Panc1 (cell line): ENCODE data around the gene HES7. TPM values are rescaled to one million over a fixed set of nuclear protein-coding genes. Genes with fewer than 3 reads are reported as not detected.

ENCODE experiments used
- ATAC-seq: fragments of 200-7000 bp; cut with Tn5 transposase; 2 replicates; pipeline ENCODE4 v1.9.1; 2020; ENCODE audit warnings: mild to moderate bottlenecking, moderate library complexity
- BruUV-seq: library from RNA; stranded (reverse); fragments of 400-500 nt; replicated peaks from 2 replicates; lab custom pipeline; 2021; lab: Mats Ljungman, UMichigan
- CTCF ChIA-PET: fragments of 300-600 bp; sonication (Branson Sonifier 250); formaldehyde crosslinking; loops from one replicate; lab custom pipeline; 2022; ENCODE audit warnings: antibody characterized with exemption; lab: Charles Lee
- POLR2A ChIA-PET: fragments of 300-600 bp; sonication (Branson Sonifier 250); formaldehyde crosslinking; loops from one replicate; lab custom pipeline; 2022; ENCODE audit warnings: antibody characterized with exemption; lab: Charles Lee
- DNase-seq: peaks from one replicate; pipeline ENCODE4 v3.0.0-alpha.2; 2010; ENCODE audit warnings: low read depth, low spot score
- H3K27ac ChIP-seq: 2 replicates; pipeline ENCODE4 v1.5.1; 2011; ENCODE audit warnings: mild to moderate bottlenecking, low read length, inconsistent platforms
- H3K27me3 ChIP-seq: fragments of 200-500 bp; sonication (Bioruptor generic); 2 replicates; pipeline ENCODE4 v1.6.0; 2014; ENCODE audit warnings: low read length, inconsistent platforms; ENCODE audit not compliant: control insufficient read depth, insufficient read depth
- H3K36me3 ChIP-seq: fragments of 200-500 bp; sonication (Bioruptor generic); 2 replicates; pipeline ENCODE4 v1.5.1; 2014; ENCODE audit warnings: inconsistent platforms, mild to moderate bottlenecking, low read length, moderate library complexity; ENCODE audit not compliant: control insufficient read depth, insufficient read depth
- H3K4me1 ChIP-seq: 2 replicates; pipeline ENCODE4 v1.5.1; 2011; ENCODE audit warnings: inconsistent platforms, mild to moderate bottlenecking, low read length, moderate library complexity; ENCODE audit not compliant: control insufficient read depth, insufficient read depth
- H3K4me3 ChIP-seq, 2 experiments: 2 replicates each; pipeline ENCODE4 v1.5.1; 2011 to 2012; ENCODE audit warnings: low read depth in 2 of 2, low read length in 2 of 2, mild to moderate bottlenecking in 2 of 2, inconsistent platforms in 1 of 2, moderate library complexity in 1 of 2
- H3K9me3 ChIP-seq: fragments of 200-500 bp; sonication (Bioruptor generic); 2 replicates; pipeline ENCODE4 v1.5.1; 2014; ENCODE audit warnings: low read depth, mild to moderate bottlenecking, inconsistent platforms, low read length, moderate library complexity; ENCODE audit not compliant: control insufficient read depth, insufficient read depth
- POLR2AphosphoS5 ChIP-seq: IDR thresholded peaks from 2 replicates; pipeline ENCODE4 v1.6.1; 2012; ENCODE audit warnings: mild to moderate bottlenecking, low read depth, low read length, moderate library complexity
- SIN3A ChIP-seq: IDR thresholded peaks from 2 replicates; pipeline ENCODE4 v1.6.1; 2012; ENCODE audit warnings: low read depth, mild to moderate bottlenecking, low read length, moderate library complexity, borderline replicate concordance; ENCODE audit not compliant: insufficient read depth
- TCF7L2 ChIP-seq: IDR thresholded peaks from 2 replicates; pipeline ENCODE4 v1.6.1; 2011; ENCODE audit warnings: mild to moderate bottlenecking, low read depth, low read length, inconsistent platforms
- in situ Hi-C: cut with HindIII; loops from 2 replicates; pipeline ENCODE4 v1.10.0; 2016; ENCODE audit warnings: low sequenced_read_pairs, low pct_unique_long_range_greater_than_20kb
- intact Hi-C: fragments of 100-400 bp; cut with micrococcal nuclease; formaldehyde crosslinking; loops from one replicate; pipeline ENCODE4 v1.10.0; 2022; ENCODE audit not compliant: unreplicated experiment
- total RNA-seq: library from RNA; stranded (reverse); gene quantifications from one replicate; pipeline ENCODE4 v1.2.1, GENCODE V29; 2021; ENCODE audit not compliant: unreplicated experiment
- TF ChIP-seq, protein P1 (sequence below), 2 experiments: IDR thresholded peaks; 2 replicates each; pipeline ENCODE4 v1.6.1; 2011 to 2012; ENCODE audit warnings: low read depth in 2 of 2, control low read depth in 1 of 2, low read length in 1 of 2, mild to moderate bottlenecking in 1 of 2, moderate library complexity in 1 of 2; ENCODE audit not compliant: insufficient read depth in 1 of 2
- TF ChIP-seq, protein P2 (sequence below): fragments of 450-650 bp; IDR thresholded peaks from 2 replicates; pipeline ENCODE4 v1.5.1; 2017; ENCODE audit warnings: mild to moderate bottlenecking

HES7 gene
- total RNA-seq, 1 experiment from 2014 or later = 4.0 TPM

DNA sequence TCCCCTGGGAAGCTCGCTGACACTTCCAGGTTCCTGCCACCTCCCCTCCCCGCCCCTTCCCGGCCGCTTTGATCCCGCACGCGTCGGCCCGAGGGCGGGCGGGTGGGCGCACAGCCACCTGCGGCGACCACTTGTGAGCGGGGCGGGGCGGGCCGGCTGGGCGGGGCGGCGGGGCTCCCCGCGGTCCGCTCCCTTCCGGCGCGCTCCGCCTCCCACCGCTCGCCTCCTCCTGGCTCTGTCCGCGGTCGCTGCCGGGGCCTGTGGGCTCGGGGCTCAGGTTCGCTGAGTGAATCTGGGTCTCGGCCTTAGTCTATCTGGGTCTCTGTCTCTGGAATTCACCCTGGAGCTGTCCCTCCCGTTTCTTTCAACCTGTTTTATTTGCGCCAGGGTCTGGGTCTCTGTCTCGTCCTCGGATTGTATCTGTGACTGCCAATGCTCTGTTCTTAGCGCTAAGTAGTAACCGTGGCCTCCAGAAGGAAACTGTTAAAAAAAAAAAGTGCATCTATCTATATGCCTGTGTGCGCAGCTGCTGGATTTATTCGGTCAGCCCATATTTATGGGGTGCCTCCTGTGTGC is 2.7 kb upstream of the HES7 start:
- in situ Hi-C loops = no loop called here

DNA sequence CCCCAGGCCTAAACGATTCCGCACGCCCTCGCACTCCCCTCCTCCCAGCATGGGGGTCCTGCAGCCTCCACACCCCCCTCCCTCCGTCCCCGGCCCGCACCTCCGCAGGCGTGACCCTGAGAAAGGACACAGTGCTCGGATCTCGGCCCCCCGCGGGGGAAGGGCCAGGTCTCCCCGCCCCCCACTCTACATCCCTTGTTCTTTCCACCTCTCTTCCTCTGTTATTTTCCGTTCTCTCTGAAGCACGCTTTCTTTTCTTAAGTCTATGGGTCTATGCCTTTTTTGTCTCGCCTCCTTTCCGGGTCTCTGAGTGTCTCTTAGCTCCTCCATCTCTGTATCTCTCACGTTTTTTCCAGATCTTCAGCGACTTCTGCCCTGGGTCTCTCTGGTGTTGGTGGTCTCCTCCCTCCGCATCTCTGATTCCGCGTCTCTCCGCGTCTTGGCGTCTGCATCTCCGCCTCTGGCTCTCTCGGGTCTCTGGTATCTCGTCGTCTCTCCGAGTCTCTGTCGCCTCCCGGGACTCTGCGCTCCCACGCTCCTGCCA is 2.1 kb upstream of the HES7 start:
- no peaks in the 10 kb centered on the region for H3K36me3 ChIP-seq
- ChIA-PET POLR2A (no interaction called here), CTCF (no interaction called here)
- peak overlapping the region; percentile 60 to 92 for H3K4me3 ChIP-seq
- in situ Hi-C loops (no loop called here), intact Hi-C loops (loop anchor here (10.0 kb wide), 1 partner anchor 99 kb away; no protein-coding TSS in a partner anchor)
- TF ChIP-seq, protein P1, sequence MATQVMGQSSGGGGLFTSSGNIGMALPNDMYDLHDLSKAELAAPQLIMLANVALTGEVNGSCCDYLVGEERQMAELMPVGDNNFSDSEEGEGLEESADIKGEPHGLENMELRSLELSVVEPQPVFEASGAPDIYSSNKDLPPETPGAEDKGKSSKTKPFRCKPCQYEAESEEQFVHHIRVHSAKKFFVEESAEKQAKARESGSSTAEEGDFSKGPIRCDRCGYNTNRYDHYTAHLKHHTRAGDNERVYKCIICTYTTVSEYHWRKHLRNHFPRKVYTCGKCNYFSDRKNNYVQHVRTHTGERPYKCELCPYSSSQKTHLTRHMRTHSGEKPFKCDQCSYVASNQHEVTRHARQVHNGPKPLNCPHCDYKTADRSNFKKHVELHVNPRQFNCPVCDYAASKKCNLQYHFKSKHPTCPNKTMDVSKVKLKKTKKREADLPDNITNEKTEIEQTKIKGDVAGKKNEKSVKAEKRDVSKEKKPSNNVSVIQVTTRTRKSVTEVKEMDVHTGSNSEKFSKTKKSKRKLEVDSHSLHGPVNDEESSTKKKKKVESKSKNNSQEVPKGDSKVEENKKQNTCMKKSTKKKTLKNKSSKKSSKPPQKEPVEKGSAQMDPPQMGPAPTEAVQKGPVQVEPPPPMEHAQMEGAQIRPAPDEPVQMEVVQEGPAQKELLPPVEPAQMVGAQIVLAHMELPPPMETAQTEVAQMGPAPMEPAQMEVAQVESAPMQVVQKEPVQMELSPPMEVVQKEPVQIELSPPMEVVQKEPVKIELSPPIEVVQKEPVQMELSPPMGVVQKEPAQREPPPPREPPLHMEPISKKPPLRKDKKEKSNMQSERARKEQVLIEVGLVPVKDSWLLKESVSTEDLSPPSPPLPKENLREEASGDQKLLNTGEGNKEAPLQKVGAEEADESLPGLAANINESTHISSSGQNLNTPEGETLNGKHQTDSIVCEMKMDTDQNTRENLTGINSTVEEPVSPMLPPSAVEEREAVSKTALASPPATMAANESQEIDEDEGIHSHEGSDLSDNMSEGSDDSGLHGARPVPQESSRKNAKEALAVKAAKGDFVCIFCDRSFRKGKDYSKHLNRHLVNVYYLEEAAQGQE (IDR thresholded peaks at IDR 0.05; ENCODE audit: insufficient read depth in 1 of 2, low read depth in 2 of 2, low read length in 1 of 2) = no peak
- TF ChIP-seq TCF7L2 (no peak), POLR2AphosphoS5 (no peak), SIN3A (no peak)
- TF ChIP-seq, protein P2, sequence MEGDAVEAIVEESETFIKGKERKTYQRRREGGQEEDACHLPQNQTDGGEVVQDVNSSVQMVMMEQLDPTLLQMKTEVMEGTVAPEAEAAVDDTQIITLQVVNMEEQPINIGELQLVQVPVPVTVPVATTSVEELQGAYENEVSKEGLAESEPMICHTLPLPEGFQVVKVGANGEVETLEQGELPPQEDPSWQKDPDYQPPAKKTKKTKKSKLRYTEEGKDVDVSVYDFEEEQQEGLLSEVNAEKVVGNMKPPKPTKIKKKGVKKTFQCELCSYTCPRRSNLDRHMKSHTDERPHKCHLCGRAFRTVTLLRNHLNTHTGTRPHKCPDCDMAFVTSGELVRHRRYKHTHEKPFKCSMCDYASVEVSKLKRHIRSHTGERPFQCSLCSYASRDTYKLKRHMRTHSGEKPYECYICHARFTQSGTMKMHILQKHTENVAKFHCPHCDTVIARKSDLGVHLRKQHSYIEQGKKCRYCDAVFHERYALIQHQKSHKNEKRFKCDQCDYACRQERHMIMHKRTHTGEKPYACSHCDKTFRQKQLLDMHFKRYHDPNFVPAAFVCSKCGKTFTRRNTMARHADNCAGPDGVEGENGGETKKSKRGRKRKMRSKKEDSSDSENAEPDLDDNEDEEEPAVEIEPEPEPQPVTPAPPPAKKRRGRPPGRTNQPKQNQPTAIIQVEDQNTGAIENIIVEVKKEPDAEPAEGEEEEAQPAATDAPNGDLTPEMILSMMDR = no peak
- no peak overlapping the region for H3K27ac ChIP-seq
- no TSS peak for BruUV-seq
- H3K27me3 ChIP-seq = no peaks in the 10 kb centered on the region
- peaks cover 7% of the 10 kb centered on the region for H3K4me1 ChIP-seq
- no peaks in the 10 kb centered on the region for H3K9me3 ChIP-seq
- DNase-seq (no peak), ATAC-seq (peak; percentile 1)

More for the DNA sequence above, 2.7 kb upstream of the HES7 start:
- Histone ChIP-seq H3K4me3 (peak overlapping the region; percentile 60 to 92), H3K9me3 (no peaks in the 10 kb centered on the region), H3K27ac (peak overlapping the region; percentile 46; the same call in 1 of the 2 replicates), H3K27me3 (no peaks in the 10 kb centered on the region), H3K36me3 (no peaks in the 10 kb centered on the region), H3K4me1 (peaks cover 7% of the 10 kb centered on the region)
- BruUV-seq = no TSS peak
- ATAC-seq (peak; percentile 54), DNase-seq (no peak)
- TF ChIP-seq, protein P1 (IDR thresholded peaks at IDR 0.05; ENCODE audit: insufficient read depth in 1 of 2, low read depth in 2 of 2, low read length in 1 of 2) = no peak
- no peak for TF ChIP-seq POLR2AphosphoS5
- no peak for TF ChIP-seq TCF7L2
- TF ChIP-seq, protein P2 = no peak
- TF ChIP-seq SIN3A = no peak
- POLR2A ChIA-PET = interaction anchor here (1.0 kb wide), 1 partner anchor 47 kb away, joined by 3 read pairs; no protein-coding TSS in a partner anchor
- intact Hi-C loops = loop anchor here (10.0 kb wide), 1 partner anchor 98 kb away; no protein-coding TSS in a partner anchor
- CTCF ChIA-PET = no interaction called here
